ENCODE measurements around the gene CCNT1.
"Not testable (repeated sequence)": the region's sequence is repeated elsewhere in the genome, so short reads cannot be mapped to it uniquely, and the experiment has no call there.

Gene CCNT1

DNA sequence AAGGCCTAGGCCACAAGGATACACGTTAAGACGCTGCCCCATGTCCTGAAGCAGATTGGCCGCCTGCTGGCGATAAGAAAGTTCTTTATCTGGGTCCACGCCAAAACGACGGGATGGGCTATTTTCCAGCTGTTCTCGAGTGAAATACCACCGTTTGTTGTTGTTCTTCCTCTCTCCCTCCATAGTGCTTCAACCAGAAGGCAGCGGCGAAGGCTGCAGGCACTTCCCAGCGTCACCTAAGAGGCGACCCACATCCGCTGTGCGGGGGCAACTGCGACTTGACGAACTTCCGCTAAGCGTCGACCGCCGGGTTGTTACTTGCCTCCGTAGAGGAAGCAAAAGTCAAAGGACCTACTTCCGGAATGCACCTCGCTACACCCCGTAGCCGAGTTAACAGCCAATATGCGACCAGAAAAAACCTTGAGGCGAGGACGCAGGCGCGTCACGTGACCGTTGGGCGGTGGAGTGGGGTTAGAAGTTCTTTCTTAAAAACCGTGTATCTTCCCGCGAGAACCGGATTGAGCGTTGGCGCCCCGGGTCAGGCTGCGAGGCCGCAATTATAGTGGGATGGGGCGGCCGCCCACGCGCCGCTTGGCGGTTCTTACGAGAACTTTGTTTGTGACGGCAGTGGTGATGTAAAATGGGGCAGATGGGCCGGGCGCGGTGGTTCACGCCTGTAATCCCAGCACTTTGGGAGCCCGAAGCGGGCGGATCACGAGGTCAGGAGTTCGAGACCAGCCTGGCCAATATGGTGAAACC, at the start of gene CCNT1:
CCNT1 (minus strand) TSS at position 215 of the 759 bp plus-strand sequence; CDS start at position 183, 32 bp downstream.
- in situ Hi-C loops (cut with MboI; ENCODE audit: low sequenced_read_pairs), result no loop called here

DNA sequence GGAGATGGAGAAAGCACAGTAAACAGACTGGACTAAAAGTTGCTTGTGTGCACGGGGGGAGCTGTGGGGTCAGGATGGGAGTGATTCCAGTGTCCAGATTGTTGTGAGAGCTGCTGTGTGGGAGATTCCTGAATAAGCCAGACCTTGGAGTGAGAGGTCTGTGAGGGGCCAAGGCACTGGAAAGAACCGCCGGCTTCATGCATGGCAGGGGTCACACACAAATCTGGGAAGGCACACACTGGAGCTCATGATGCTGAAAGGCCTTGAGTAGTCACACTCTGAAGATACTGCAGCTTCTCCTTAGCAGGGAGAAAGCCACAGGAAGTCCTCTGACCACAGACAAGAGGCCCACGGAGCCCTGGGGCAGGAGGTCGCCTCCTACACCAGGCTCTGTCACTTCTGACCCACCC, 49.3 kb upstream of the CCNT1 start:
- in situ Hi-C loops (cut with MboI; ENCODE audit: low sequenced_read_pairs), result no loop called here

- in situ Hi-C loops (cut with MboI; ENCODE audit: low sequenced_read_pairs), result no loop called here
These were observed 48.0 kb upstream of the CCNT1 start for GRCh38 chr12:48764521-48764920.

GRCh38 chr12:48758737-48759136, 42.2 kb upstream of the CCNT1 start:
- in situ Hi-C loops (cut with MboI; ENCODE audit: low sequenced_read_pairs), result no loop called here

GRCh38 chr12:48758186-48758585, 41.7 kb upstream of the CCNT1 start:
- in situ Hi-C loops (cut with MboI; ENCODE audit: low sequenced_read_pairs), result no loop called here

GRCh38 chr12:48750769-48751356, 34.4 kb upstream of the CCNT1 start:
- in situ Hi-C loops (cut with MboI; ENCODE audit: low sequenced_read_pairs), result no loop called here

- in situ Hi-C loops (cut with MboI; ENCODE audit: low sequenced_read_pairs), result no loop called here
These were observed 33.7 kb upstream of the CCNT1 start for GRCh38 chr12:48750215-48750614.

- in situ Hi-C loops (cut with MboI; ENCODE audit: low sequenced_read_pairs), result loop anchor here (5.0 kb wide), 1 partner anchor 53 kb away; no protein-coding TSS in a partner anchor
These were observed 27.9 kb upstream of the CCNT1 start for GRCh38 chr12:48744251-48745008.

DNA sequence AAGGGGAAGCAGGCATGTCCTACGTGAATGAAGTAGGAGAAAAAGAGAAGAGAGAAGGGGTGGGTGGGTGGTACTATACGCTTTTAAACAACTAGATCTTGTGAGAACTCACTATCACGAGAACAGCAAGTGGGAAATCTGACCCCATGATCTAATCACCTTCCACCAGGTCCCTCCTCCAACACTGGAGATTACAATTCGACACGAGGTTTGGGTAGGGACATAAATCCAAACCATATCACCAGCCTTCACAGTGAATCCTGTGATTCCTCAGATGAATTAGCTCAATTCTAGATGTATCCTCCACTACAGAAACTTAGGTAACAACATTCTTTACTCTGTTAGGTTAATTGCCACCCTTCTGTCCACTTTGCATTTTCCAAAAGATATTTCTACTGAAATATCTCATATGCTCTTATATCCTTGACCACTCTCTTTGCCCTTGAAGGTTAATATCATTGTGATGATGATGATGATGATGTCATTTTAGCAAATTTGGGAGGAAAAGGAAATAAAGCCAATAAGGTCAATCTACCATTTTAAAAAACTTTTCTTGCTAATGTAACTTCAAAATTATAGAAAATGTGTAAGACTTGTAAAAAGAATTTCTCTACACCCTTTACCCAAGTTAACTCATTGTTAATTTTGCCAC, 23.2 kb upstream of the CCNT1 start:
- in situ Hi-C loops (cut with MboI; ENCODE audit: low sequenced_read_pairs), result no loop called here

GRCh38 chr12:48736456-48736855, 19.9 kb upstream of the CCNT1 start:
- in situ Hi-C loops (cut with MboI; ENCODE audit: low sequenced_read_pairs), result no loop called here

- in situ Hi-C loops (cut with MboI; ENCODE audit: low sequenced_read_pairs), result no loop called here
These were observed 12.3 kb upstream of the CCNT1 start for GRCh38 chr12:48728807-48729206.

DNA sequence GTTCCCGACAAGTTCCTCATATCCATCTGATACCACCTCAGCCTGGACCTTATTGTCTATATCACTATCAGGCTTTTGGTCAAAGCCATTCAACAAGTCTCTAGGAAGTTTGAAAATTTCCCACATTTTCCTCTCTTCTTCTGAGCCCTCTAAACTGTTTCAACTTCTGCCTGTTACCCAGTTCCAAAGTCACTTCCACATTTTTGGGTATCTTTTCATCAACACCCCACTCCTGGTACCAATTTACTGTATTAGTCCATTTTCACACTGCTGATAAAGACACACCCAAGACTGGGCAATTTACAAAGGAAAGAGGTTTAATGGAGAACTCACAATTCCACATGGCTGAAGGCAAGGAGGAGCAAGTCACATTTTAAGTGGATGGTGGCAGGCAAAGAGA, 4.2 kb upstream of the CCNT1 start:
- in situ Hi-C loops (cut with MboI; ENCODE audit: low sequenced_read_pairs), result not testable (repeated sequence)

- in situ Hi-C loops (cut with MboI; ENCODE audit: low sequenced_read_pairs), result not testable (repeated sequence)
These were observed 3.7 kb upstream of the CCNT1 start for GRCh38 chr12:48720171-48720570.

- in situ Hi-C loops (cut with MboI; ENCODE audit: low sequenced_read_pairs), result not testable (repeated sequence)
These were observed 2.5 kb upstream of the CCNT1 start for GRCh38 chr12:48719002-48719401.

DNA sequence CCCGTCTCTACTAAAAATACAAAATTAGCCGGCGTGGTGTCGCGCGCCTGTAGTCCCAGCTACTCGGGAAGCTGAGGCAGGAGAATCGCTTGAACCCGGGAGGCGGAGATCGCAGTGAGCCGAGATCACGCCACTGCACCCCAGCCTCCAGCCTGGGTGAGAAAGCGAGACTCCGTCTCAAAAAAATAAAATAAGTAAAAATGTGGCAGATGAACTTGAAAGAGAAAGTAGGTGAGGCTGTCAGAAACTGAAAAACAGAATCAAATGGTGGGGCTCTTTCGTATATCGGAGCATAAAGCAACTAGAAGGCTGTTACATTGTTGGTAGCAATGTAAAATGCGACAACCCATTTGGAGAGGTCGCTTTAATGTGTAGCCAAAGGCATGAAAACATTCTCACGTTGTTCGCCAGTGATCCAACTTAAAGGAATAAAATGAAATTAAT, 767 bp upstream of the CCNT1 start:
- in situ Hi-C loops (cut with MboI; ENCODE audit: low sequenced_read_pairs), result no loop called here

- in situ Hi-C loops (cut with MboI; ENCODE audit: low sequenced_read_pairs), result no loop called here
These were observed 377 bp downstream of the CCNT1 start for GRCh38 chr12:48716168-48716492.

DNA sequence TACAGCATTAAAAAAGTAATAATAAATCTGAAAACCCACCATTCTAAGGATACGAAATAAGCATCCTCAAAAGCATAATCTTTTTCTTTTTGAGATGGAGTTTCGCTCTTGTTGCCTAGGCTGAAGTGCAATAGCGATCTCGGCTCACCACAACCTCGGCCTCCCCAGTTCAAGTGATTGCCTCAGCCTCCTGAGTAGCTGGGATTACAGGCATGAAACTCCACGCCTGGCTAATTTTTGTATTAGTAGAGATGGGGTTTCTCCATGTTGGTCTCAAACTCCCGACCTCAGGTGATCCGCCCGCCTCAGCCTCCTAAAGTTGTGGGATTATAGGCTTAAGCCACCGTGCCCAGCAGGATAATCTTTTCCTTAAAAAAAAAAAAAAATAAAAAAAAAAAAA, 4.3 kb downstream of the CCNT1 start:
- in situ Hi-C loops (cut with MboI; ENCODE audit: low sequenced_read_pairs), result no loop called here

GRCh38 chr12:48698822-48699221, 17.7 kb downstream of the CCNT1 start:
- in situ Hi-C loops (cut with MboI; ENCODE audit: low sequenced_read_pairs), result not testable (repeated sequence)

- in situ Hi-C loops (cut with MboI; ENCODE audit: low sequenced_read_pairs), result no loop called here
These were observed 19.9 kb downstream of the CCNT1 start for GRCh38 chr12:48696626-48697025.

- in situ Hi-C loops (cut with MboI; ENCODE audit: low sequenced_read_pairs), result no loop called here
These were observed 20.6 kb downstream of the CCNT1 start for GRCh38 chr12:48695859-48696258.

GRCh38 chr12:48694038-48694437, 22.5 kb downstream of the CCNT1 start:
- in situ Hi-C loops (cut with MboI; ENCODE audit: low sequenced_read_pairs), result no loop called here

All from HL-60/S4 treated with retinoic acid at 250 ng/mL for 4 days and 3 days (cell line).